HT-29 (cell line): ENCODE data around the gene RBBP4. TPM values are rescaled to one million over a fixed set of nuclear protein-coding genes. Genes with fewer than 3 reads are reported as not detected.
"Not testable (repeated sequence)": the region's sequence is repeated elsewhere in the genome, so short reads cannot be mapped to it uniquely, and the experiment has no call there.

Experiments
- DNase-seq: peaks from one replicate; pipeline ENCODE4 v3.0.0-alpha.2; 2015; ENCODE audit warnings: low spot score
- total RNA-seq: library from RNA; depleted of rRNA; stranded (reverse); fragments of >200 nt; shearing (Covaris generic); gene quantifications from 2 replicates; pipeline ENCODE4 v1.2.3, GENCODE V29; 2014

Gene RBBP4
- total RNA-seq, 1 experiment from 2014 or later: 109 TPM

- DNase-seq: no peak
These were observed 42.6 kb downstream of the RBBP4 start for GRCh38 chr1:32693455-32694174.

GRCh38 chr1:32695098-32695904 lies 44.3 kb downstream of the RBBP4 start:
- peak; percentile 81 for DNase-seq

- DNase-seq: no peak
These were observed 45.0 kb downstream of the RBBP4 start for GRCh38 chr1:32696041-32696440.

- DNase-seq: not testable (repeated sequence)
These were observed 46.0 kb downstream of the RBBP4 start for GRCh38 chr1:32696996-32697395.

GRCh38 chr1:32701421-32701911 lies 50.5 kb downstream of the RBBP4 start:
- no peak for DNase-seq

GRCh38 chr1:32701951-32702598 lies 51.1 kb downstream of the RBBP4 start:
- DNase-seq: no peak

- DNase-seq: no peak
These were observed 51.8 kb downstream of the RBBP4 start, which contains the start of gene SYNC for GRCh38 chr1:32702599-32703478. TSS of gene SYNC (minus strand) at chr1:32702770. CDS start at chr1:32702660, 110 bp downstream.

GRCh38 chr1:32703479-32704291 lies 52.7 kb downstream of the RBBP4 start:
- no peak for DNase-seq

- DNase-seq: no peak
These were observed 54.5 kb downstream of the RBBP4 start for GRCh38 chr1:32705516-32705915.

- DNase-seq: no peak
These were observed 55.5 kb downstream of the RBBP4 start for GRCh38 chr1:32706491-32706890.

GRCh38 chr1:32709075-32709474 lies 58.1 kb downstream of the RBBP4 start:
- DNase-seq: no peak

GRCh38 chr1:32709476-32709875 lies 58.5 kb downstream of the RBBP4 start:
- no peak for DNase-seq

- DNase-seq: not testable (repeated sequence)
These were observed 60.2 kb downstream of the RBBP4 start for GRCh38 chr1:32711221-32711620.

GRCh38 chr1:32713081-32713480 lies 62.1 kb downstream of the RBBP4 start:
- no peak for DNase-seq

GRCh38 chr1:32714277-32714676 lies 63.3 kb downstream of the RBBP4 start:
- no peak for DNase-seq

GRCh38 chr1:32715901-32716311 lies 64.9 kb downstream of the RBBP4 start:
- no peak for DNase-seq

- DNase-seq: peak; percentile 99
These were observed 65.5 kb downstream of the RBBP4 start for GRCh38 chr1:32716312-32717148.

GRCh38 chr1:32717503-32717902 lies 66.5 kb downstream of the RBBP4 start:
- no peak for DNase-seq

- no peak for DNase-seq
These were observed 67.0 kb downstream of the RBBP4 start for GRCh38 chr1:32718036-32718435.
